Ectodermal cell (in vitro differentiated cells): ENCODE measurements around the gene CELF2.

Experiments
- H3K27ac ChIP-seq: 2 replicates; pipeline ENCODE4 v1.7.0; 2013; ENCODE audit warnings: mild to moderate bottlenecking, low read depth, low read length; ENCODE audit not compliant: insufficient read depth, poor library complexity, severe bottlenecking
- H3K27me3 ChIP-seq: 2 replicates; pipeline ENCODE4 v1.7.0; 2013; ENCODE audit warnings: mild to moderate bottlenecking, low read length; ENCODE audit not compliant: insufficient read depth, control insufficient read depth, poor library complexity, severe bottlenecking
- H3K36me3 ChIP-seq: one replicate; pipeline ENCODE4 v1.7.0; 2013; ENCODE audit warnings: low read length; ENCODE audit not compliant: control insufficient read depth, insufficient read depth
- H3K4me1 ChIP-seq: one replicate; pipeline ENCODE4 v1.7.0; 2013; ENCODE audit warnings: low read length; ENCODE audit not compliant: control insufficient read depth, insufficient read depth
- H3K4me3 ChIP-seq: 2 replicates; pipeline ENCODE4 v1.7.0; 2013; ENCODE audit warnings: low read depth, low read length, control low read depth; ENCODE audit not compliant: insufficient read depth
- H3K9me3 ChIP-seq: 2 replicates; pipeline ENCODE4 v1.7.0; 2013; ENCODE audit warnings: mild to moderate bottlenecking, low read length, moderate library complexity; ENCODE audit not compliant: control insufficient read depth
- WGBS, 2 experiments: methylation state at CpG; one replicate each; pipeline ENCODE4 v1.1.7; 2013; ENCODE audit warnings: missing lambda C conversion rate in 2 of 2; 5-methylcytosine and 5-hydroxymethylcytosine counted together

The CELF2 gene

GRCh38 chr10:11313463-11313862 is 295.8 kb downstream of the CELF2 start:
- Histone ChIP-seq H3K36me3 (peaks cover 12% of the 10 kb centered on the region), H3K4me3 (no peak overlapping the region), H3K27ac (no peak overlapping the region), H3K9me3 (no peaks in the 10 kb centered on the region), H3K27me3 (no peaks in the 10 kb centered on the region), H3K4me1 (no peaks in the 10 kb centered on the region)
- 91 to 100% methylated on average over 1 of the region's 1 CpG for WGBS, 2 experiments

- Histone ChIP-seq H3K36me3 (peaks cover 12% of the 10 kb centered on the region), H3K4me3 (no peak overlapping the region), H3K9me3 (no peaks in the 10 kb centered on the region), H3K27me3 (no peaks in the 10 kb centered on the region), H3K4me1 (no peaks in the 10 kb centered on the region), H3K27ac (no peak overlapping the region)
- WGBS, 2 experiments = 91 to 96% methylated on average over 7 of the region's 7 CpGs
Measured at GRCh38 chr10:11317936-11318670, 300.4 kb downstream of the CELF2 start.

GRCh38 chr10:11318826-11319598 is 301.3 kb downstream of the CELF2 start:
- Histone ChIP-seq H3K4me3 (no peak overlapping the region), H3K36me3 (peaks cover 7% of the 10 kb centered on the region), H3K4me1 (no peaks in the 10 kb centered on the region), H3K27me3 (no peaks in the 10 kb centered on the region), H3K27ac (no peak overlapping the region), H3K9me3 (no peaks in the 10 kb centered on the region)
- WGBS, 2 experiments = 95 to 96% methylated on average over 25 to 26 of the region's 26 CpGs

GRCh38 chr10:11319990-11320602 is 302.4 kb downstream of the CELF2 start:
- WGBS, 2 experiments = 86% methylated on average over 11 of the region's 11 CpGs
- H3K9me3 ChIP-seq = no peaks in the 10 kb centered on the region
- no peaks in the 10 kb centered on the region for H3K4me1 ChIP-seq
- no peak overlapping the region for H3K27ac ChIP-seq
- H3K4me3 ChIP-seq = no peak overlapping the region
- no peaks in the 10 kb centered on the region for H3K36me3 ChIP-seq
- H3K27me3 ChIP-seq = no peaks in the 10 kb centered on the region

- Histone ChIP-seq H3K27me3 (no peaks in the 10 kb centered on the region), H3K4me3 (no peak overlapping the region), H3K4me1 (no peaks in the 10 kb centered on the region), H3K36me3 (no peaks in the 10 kb centered on the region), H3K9me3 (no peaks in the 10 kb centered on the region), H3K27ac (no peak overlapping the region)
- WGBS, 2 experiments = 94 to 96% methylated on average over 17 of the region's 17 CpGs
Measured at GRCh38 chr10:11320809-11321520, 303.3 kb downstream of the CELF2 start.

- WGBS, 2 experiments = 95 to 100% methylated on average over 1 of the region's 1 CpG
- H3K36me3 ChIP-seq = no peaks in the 10 kb centered on the region
- H3K9me3 ChIP-seq = no peaks in the 10 kb centered on the region
- no peak overlapping the region for H3K4me3 ChIP-seq
- no peaks in the 10 kb centered on the region for H3K27me3 ChIP-seq
- no peak overlapping the region for H3K27ac ChIP-seq
- no peaks in the 10 kb centered on the region for H3K4me1 ChIP-seq
Measured at GRCh38 chr10:11322698-11323097, 305.0 kb downstream of the CELF2 start.

- Histone ChIP-seq H3K4me1 (peaks cover 7% of the 10 kb centered on the region), H3K4me3 (no peak overlapping the region), H3K9me3 (no peaks in the 10 kb centered on the region), H3K27me3 (no peaks in the 10 kb centered on the region), H3K27ac (no peak overlapping the region), H3K36me3 (no peaks in the 10 kb centered on the region)
- 95 to 98% methylated on average over 11 of the region's 11 CpGs for WGBS, 2 experiments
Measured at GRCh38 chr10:11324761-11325321, 307.2 kb downstream of the CELF2 start.

GRCh38 chr10:11325817-11326216 is 308.1 kb downstream of the CELF2 start:
- no peaks in the 10 kb centered on the region for H3K27me3 ChIP-seq
- no peaks in the 10 kb centered on the region for H3K36me3 ChIP-seq
- H3K4me3 ChIP-seq = no peak overlapping the region
- no peaks in the 10 kb centered on the region for H3K9me3 ChIP-seq
- peaks cover 7% of the 10 kb centered on the region for H3K4me1 ChIP-seq
- no peak overlapping the region for H3K27ac ChIP-seq
- WGBS, 2 experiments = 80 to 88% methylated on average over 2 of the region's 2 CpGs

GRCh38 chr10:11326241-11326640 is 308.6 kb downstream of the CELF2 start:
- Histone ChIP-seq H3K27ac (no peak overlapping the region), H3K9me3 (no peaks in the 10 kb centered on the region), H3K4me3 (no peak overlapping the region), H3K27me3 (no peaks in the 10 kb centered on the region), H3K36me3 (no peaks in the 10 kb centered on the region), H3K4me1 (peaks cover 7% of the 10 kb centered on the region)
- WGBS, 2 experiments = 96 to 97% methylated on average over 11 to 12 of the region's 12 CpGs
